Measurements from ENCODE around the gene PCDHB5. TPM values are rescaled to one million over a fixed set of nuclear protein-coding genes. Genes with fewer than 3 reads are reported as not detected.
"Not testable (repeated sequence)": the region's sequence is repeated elsewhere in the genome, so short reads cannot be mapped to it uniquely, and the experiment has no call there.

The PCDHB5 gene
- total RNA-seq, 1 experiment from 2014 or later = 2.9 TPM

GRCh38 chr5:141179876-141180275 is 44.9 kb downstream of the PCDHB5 start:
- H3K4me1 Mint-ChIP-seq; H4K8ac ChIP-seq (replicated peaks; ENCODE audit: insufficient read length, low read depth, low read length); H3K27me3 ChIP-seq (ENCODE audit: insufficient read depth, low read length); H3K4me3 Mint-ChIP-seq; H3K23me2 ChIP-seq (ENCODE audit: insufficient read length, low read depth, low read length, poor library complexity, severe bottlenecking); H3K4ac ChIP-seq (ENCODE audit: low read depth, low read length); H3K14ac ChIP-seq (ENCODE audit: insufficient read depth, low read length); H2BK5ac ChIP-seq (ENCODE audit: insufficient read length, low read length); H3K23ac ChIP-seq (ENCODE audit: insufficient read length, low read depth, low read length); H3K4me2 ChIP-seq (ENCODE audit: insufficient read depth, insufficient read length, low read length); H3K56ac ChIP-seq (ENCODE audit: insufficient read length, low read depth, low read length); H3K9me3 ChIP-seq (ENCODE audit: control insufficient read depth, low read depth, low read length); H4K91ac ChIP-seq (ENCODE audit: insufficient read length, low read depth, low read length); H3T11ph ChIP-seq (ENCODE audit: low read length); H3K79me2 ChIP-seq (ENCODE audit: insufficient read depth, low read length); H2BK12ac ChIP-seq (ENCODE audit: insufficient read length, low read depth, low read length); H3K27me3 Mint-ChIP-seq (ENCODE audit: low read depth); H2AK5ac ChIP-seq (ENCODE audit: insufficient read length, low read length); H3K4me1 ChIP-seq (ENCODE audit: insufficient read depth, low read length); H3K27ac ChIP-seq (ENCODE audit: insufficient read length, low read depth, low read length); H2BK20ac ChIP-seq (ENCODE audit: low read depth, low read length, poor library complexity, severe bottlenecking); H2BK15ac ChIP-seq (ENCODE audit: low read depth, low read length); H4K5ac ChIP-seq (ENCODE audit: insufficient read length, low read depth, low read length); H3K9ac ChIP-seq (ENCODE audit: extremely low read depth, insufficient read length, low read length); H2BK120ac ChIP-seq (ENCODE audit: low read depth, low read length, poor library complexity, severe bottlenecking); H3K18ac ChIP-seq (ENCODE audit: insufficient read length, low read depth, low read length); H4K20me1 ChIP-seq (ENCODE audit: control insufficient read depth, insufficient read depth, insufficient read length); DNase-seq; H2AFZ ChIP-seq (ENCODE audit: low read length); H3K79me1 ChIP-seq (ENCODE audit: insufficient read depth, low read depth, low read length, poor library complexity, severe bottlenecking); H3K27ac Mint-ChIP-seq: not testable (repeated sequence)
- WGBS (ENCODE audit: extremely low coverage, insufficient read length, low lambda C conversion rate) = no CpG with 5 or more reads among the region's 32 CpGs
- Mint-ChIP-seq H3K36me3 (ENCODE audit: insufficient read depth in 1 of 3, low read depth in 3 of 3) (peaks cover 9 to 24% (median 13%) of the 10 kb centered on the region in 3 experiments), H3K9me3 (peaks cover 20 to 26% of the 10 kb centered on the region in 2 experiments)

Measured in H9 (cell line).